OCI-LY3 (cell line): ENCODE results near the gene RPL13A.

Source experiments
- H2AFZ ChIP-seq: fragments of 200-600, 300-600 bp; shearing (Covaris generic); 2 replicates; pipeline ENCODE4 v1.6.0; 2014; ENCODE audit warnings: antibody characterized with exemption, low read depth, low read length
- H3K27ac ChIP-seq: fragments of 200-600, 300-600 bp; sonication (generic); 2 replicates; pipeline ENCODE4 v1.5.1; 2014; ENCODE audit warnings: mild to moderate bottlenecking, low read length, moderate library complexity, mixed read lengths
- H3K27me3 ChIP-seq: fragments of 200-600, 300-600 bp; sonication (generic); 2 replicates; pipeline ENCODE4 v1.6.1; 2014; ENCODE audit warnings: low read depth, low read length, mixed read lengths
- H3K36me3 ChIP-seq: fragments of 200-600, 300-600 bp; sonication (generic); replicated peaks from 2 replicates; pipeline ENCODE3; 2014; ENCODE audit warnings: low read depth, low read length, mixed read lengths
- H3K4me1 ChIP-seq: fragments of 300-600, 200-600 bp; sonication (generic); 2 replicates; pipeline ENCODE4 v1.6.1; 2014; ENCODE audit warnings: low read length, mixed read lengths
- H3K4me2 ChIP-seq: fragments of 200-600, 300-600 bp; sonication (generic); 2 replicates; pipeline ENCODE4 v1.6.1; 2014; ENCODE audit warnings: low read length, mixed read lengths
- H3K4me3 ChIP-seq: fragments of 300-600, 200-600 bp; sonication (generic); 2 replicates; pipeline ENCODE4 v1.5.1; 2014; ENCODE audit warnings: antibody characterized with exemption, mild to moderate bottlenecking, low read length, moderate library complexity
- H3K79me2 ChIP-seq: fragments of 300-600, 200-600 bp; shearing (Covaris generic); 2 replicates; pipeline ENCODE4 v1.6.1; 2014; ENCODE audit warnings: mild to moderate bottlenecking, low read length, mixed read lengths
- H3K9ac ChIP-seq: fragments of 300-600, 200-600 bp; shearing (Covaris generic); 2 replicates; pipeline ENCODE4 v1.6.0; 2014; ENCODE audit warnings: mild to moderate bottlenecking, low read length, moderate library complexity
- H3K9me3 ChIP-seq: fragments of 200-600, 300-600 bp; shearing (Covaris generic); 2 replicates; pipeline ENCODE4 v1.6.1; 2014; ENCODE audit warnings: low read length, mixed read lengths; ENCODE audit not compliant: insufficient read depth
- H4K20me1 ChIP-seq: fragments of 200-600, 300-600 bp; sonication (generic); 2 replicates; pipeline ENCODE4 v1.6.1; 2016; ENCODE audit warnings: low read length, mixed read lengths; ENCODE audit not compliant: insufficient read depth
- CTCF ChIP-seq: fragments of 200-600, 300-600 bp; sonication (generic); IDR thresholded peaks from 2 replicates; pipeline ENCODE4 v1.5.1; 2014; ENCODE audit warnings: antibody characterized with exemption, low read length, low read depth
- EZH2phosphoT487 ChIP-seq: fragments of 200-600 bp; shearing (Covaris generic); IDR thresholded peaks from 2 replicates; pipeline ENCODE4 v1.6.1; 2018; ENCODE audit warnings: antibody characterized with exemption, mixed run types, low read depth

Gene RPL13A

GRCh38 chr19:49502866-49503581, 15.6 kb downstream of the RPL13A start:
- Histone ChIP-seq H3K79me2 (peaks cover 11% of the 10 kb centered on the region), H3K9ac (no peak overlapping the region), H3K27ac (no peak overlapping the region), H3K4me2 (no peak overlapping the region), H3K4me3 (no peak overlapping the region), H3K4me1 (peaks cover 31% of the 10 kb centered on the region), H3K27me3 (no peaks in the 10 kb centered on the region), H3K36me3 (peaks cover 23% of the 10 kb centered on the region), H4K20me1 (peaks cover 22% of the 10 kb centered on the region), H2AFZ (0 out of 2 replicates have a peak overlapping the region, but pooled peaks have one; percentile 43), H3K9me3 (no peaks in the 10 kb centered on the region)
- no peak for TF ChIP-seq EZH2phosphoT487
- peak; percentile 63 for TF ChIP-seq CTCF

- Histone ChIP-seq H3K27ac (no peak overlapping the region), H2AFZ (no peak overlapping the region), H3K4me3 (no peak overlapping the region), H3K79me2 (peaks cover 5% of the 10 kb centered on the region; the same call in 1 of the 2 replicates), H3K36me3 (peaks cover 18% of the 10 kb centered on the region), H3K27me3 (no peaks in the 10 kb centered on the region), H3K4me2 (no peak overlapping the region), H3K9ac (no peak overlapping the region), H3K4me1 (peaks cover 26% of the 10 kb centered on the region), H3K9me3 (no peaks in the 10 kb centered on the region), H4K20me1 (peaks cover 17% of the 10 kb centered on the region)
- TF ChIP-seq EZH2phosphoT487 (no peak), CTCF (no peak)
Measured at GRCh38 chr19:49503582-49503962, 16.2 kb downstream of the RPL13A start.

- no peak for TF ChIP-seq EZH2phosphoT487
- peak; percentile 96 for TF ChIP-seq CTCF
- Histone ChIP-seq H3K27me3 (no peaks in the 10 kb centered on the region), H3K4me2 (peak overlapping the region; percentile 32), H3K9me3 (no peaks in the 10 kb centered on the region), H3K27ac (no peak overlapping the region), H2AFZ (peak overlapping the region; percentile 12), H3K9ac (no peak overlapping the region), H4K20me1 (no peaks in the 10 kb centered on the region), H3K4me1 (peaks cover 2% of the 10 kb centered on the region; the same call in 1 of the 2 replicates), H3K4me3 (no peak overlapping the region), H3K36me3 (no peaks in the 10 kb centered on the region), H3K79me2 (no peaks in the 10 kb centered on the region)
Measured at GRCh38 chr19:49506575-49507105, 19.2 kb downstream of the RPL13A start.

GRCh38 chr19:49507803-49508494, 20.5 kb downstream of the RPL13A start:
- Histone ChIP-seq H4K20me1 (no peaks in the 10 kb centered on the region), H3K4me3 (no peak overlapping the region), H3K9me3 (no peaks in the 10 kb centered on the region), H3K79me2 (no peaks in the 10 kb centered on the region), H3K36me3 (no peaks in the 10 kb centered on the region), H3K4me1 (peaks cover 7% of the 10 kb centered on the region), H3K27ac (no peak overlapping the region), H3K4me2 (no peak overlapping the region), H3K27me3 (no peaks in the 10 kb centered on the region), H3K9ac (no peak overlapping the region), H2AFZ (no peak overlapping the region)
- TF ChIP-seq EZH2phosphoT487 = no peak
- TF ChIP-seq CTCF = no peak
